Stimulated activated CD4-positive, alpha-beta T cell treated with anti-CD3 and anti-CD28 coated beads, Interleukin-1b, Interleukin-23, amount 100 ng/mL, for 48 hours (primary cell): ENCODE data around the gene SECISBP2.
A peak's percentile ranks its signal among the peaks of the same experiment; 100 is the strongest.
"Not testable (repeated sequence)": the region's sequence is repeated elsewhere in the genome, so short reads cannot be mapped to it uniquely, and the experiment has no call there.

Experiments
- DNase-seq: peaks from one replicate; pipeline ENCODE4 v3.0.0-alpha.2; 2020

Gene SECISBP2, protein sequence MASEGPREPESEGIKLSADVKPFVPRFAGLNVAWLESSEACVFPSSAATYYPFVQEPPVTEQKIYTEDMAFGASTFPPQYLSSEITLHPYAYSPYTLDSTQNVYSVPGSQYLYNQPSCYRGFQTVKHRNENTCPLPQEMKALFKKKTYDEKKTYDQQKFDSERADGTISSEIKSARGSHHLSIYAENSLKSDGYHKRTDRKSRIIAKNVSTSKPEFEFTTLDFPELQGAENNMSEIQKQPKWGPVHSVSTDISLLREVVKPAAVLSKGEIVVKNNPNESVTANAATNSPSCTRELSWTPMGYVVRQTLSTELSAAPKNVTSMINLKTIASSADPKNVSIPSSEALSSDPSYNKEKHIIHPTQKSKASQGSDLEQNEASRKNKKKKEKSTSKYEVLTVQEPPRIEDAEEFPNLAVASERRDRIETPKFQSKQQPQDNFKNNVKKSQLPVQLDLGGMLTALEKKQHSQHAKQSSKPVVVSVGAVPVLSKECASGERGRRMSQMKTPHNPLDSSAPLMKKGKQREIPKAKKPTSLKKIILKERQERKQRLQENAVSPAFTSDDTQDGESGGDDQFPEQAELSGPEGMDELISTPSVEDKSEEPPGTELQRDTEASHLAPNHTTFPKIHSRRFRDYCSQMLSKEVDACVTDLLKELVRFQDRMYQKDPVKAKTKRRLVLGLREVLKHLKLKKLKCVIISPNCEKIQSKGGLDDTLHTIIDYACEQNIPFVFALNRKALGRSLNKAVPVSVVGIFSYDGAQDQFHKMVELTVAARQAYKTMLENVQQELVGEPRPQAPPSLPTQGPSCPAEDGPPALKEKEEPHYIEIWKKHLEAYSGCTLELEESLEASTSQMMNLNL

DNA sequence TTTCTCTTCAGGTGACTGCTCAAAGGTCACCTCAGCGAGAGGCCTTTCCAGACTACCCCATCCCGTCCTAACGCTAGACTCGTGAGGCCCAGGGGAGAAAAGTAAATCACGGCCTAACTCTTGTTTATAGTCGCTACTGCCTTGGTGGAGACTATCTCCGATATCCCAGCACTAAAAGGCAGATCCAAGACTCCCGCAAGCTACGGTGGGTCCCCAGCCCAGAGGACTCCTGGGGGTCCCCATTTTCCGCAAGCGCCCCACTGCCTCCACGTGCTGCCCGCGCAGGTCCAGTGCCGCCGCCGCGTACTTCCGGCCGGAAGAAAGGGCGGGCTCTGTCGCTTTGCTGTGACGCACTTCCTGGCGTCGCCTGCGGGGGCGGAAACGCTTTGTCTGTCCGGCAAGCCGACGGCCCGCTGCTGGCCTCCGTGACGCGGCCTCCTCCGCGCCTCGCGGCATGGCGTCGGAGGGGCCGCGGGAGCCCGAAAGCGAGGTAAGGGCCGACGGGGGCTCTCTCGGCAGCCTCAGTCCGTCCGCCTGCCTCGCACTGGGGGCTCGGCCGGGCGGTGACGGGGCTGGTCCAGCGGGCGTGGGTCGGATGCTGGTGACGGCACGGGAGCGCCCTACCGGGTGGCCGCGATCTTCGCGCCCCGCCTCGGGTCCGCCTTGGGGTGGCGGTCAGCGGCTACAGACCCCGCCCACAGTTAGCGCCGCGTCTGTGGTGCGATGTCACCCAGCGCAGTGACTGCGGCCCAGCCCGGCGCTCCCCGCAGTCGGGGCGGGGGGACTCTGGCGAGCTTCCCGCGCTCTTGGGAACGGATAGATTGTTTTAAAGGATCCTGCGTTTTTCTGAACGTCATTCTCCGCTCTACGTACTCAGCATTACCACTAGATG lies at the start of gene SECISBP2:
Gene SECISBP2 (plus strand): TSS at position 378 of the 892 bp plus-strand sequence. CDS start 77 bp downstream, at position 455.
- peak; percentile 95 for DNase-seq

DNA sequence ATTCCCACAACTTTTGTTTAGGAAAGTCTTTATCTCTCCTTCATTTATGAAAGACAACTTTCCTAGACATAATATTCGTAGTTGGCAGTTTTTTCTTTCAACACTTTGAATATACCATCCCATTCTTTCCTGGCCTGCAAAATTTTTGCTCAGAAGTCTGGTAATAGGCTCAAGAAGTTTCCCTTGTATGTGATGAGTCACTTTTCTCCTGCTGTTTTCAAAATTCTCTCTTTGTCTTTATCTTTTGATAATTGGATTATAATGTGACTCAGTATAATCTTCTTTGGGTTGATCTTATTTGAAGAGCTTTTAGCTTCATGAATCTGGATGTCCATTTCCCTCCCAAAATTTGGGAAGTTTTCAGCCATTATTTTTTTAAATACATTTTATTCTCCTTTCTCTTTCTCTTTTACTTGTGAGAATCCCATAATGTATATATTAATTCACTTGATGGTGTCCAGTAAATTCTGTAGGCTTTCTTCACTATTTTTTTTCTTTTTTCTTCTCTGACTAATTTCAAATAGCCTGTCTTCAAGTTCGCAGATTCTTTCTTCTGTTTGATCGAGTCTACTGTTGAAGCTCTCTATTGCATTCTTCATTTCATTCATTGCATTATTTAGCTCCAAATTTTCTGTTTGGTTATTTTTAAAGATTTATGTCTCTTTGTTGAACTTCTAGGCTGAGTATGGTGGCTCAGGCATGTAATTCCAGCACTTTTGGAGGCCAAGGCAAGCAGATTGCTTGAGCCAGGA lies 44.6 kb upstream of the SECISBP2 start:
- DNase-seq = no peak

- peak; percentile 62 for DNase-seq
Measured at GRCh38 chr9:89274838-89275237, 43.5 kb upstream of the SECISBP2 start.

GRCh38 chr9:89276040-89276439 lies 42.3 kb upstream of the SECISBP2 start:
- not testable (repeated sequence) for DNase-seq

DNA sequence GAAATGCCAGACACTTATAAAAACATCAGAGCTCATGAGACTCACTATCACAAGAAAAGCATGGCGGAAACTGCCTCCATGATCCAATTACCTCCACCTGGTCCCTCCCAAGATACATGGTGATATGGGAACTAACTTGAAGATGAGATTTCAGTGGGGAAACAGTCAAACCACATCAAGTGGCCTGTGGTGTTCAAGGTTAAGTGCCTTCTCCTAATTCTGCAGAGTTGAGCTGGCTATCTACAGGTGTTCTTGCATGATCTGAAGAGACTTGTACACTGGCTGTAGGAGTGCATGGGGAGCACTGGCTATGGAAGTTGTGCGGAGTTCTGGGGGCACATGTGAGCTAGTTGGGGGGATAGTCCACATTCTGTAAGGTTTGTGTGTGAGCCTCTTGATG lies 41.3 kb upstream of the SECISBP2 start:
- no peak for DNase-seq

DNA sequence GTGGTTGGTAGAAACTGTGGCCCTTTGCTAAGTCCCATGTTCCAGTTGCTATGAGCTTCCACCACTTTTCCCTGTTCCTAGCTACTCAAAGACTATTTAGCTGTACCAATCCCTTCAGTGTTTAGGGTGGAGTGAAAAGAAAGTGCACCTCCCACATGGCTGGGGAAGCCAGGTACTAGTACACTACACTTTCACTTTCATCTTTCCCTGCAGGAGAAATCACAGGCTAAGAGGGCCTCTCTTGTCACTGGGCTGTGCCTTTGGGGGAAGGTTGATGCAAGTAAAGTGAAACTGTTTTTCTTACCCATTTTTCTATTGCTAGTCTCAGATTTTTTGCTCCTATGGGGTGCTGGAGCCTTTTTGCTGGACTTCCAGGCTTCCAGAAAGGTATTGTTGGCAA lies 40.8 kb upstream of the SECISBP2 start:
- DNase-seq = no peak

DNA sequence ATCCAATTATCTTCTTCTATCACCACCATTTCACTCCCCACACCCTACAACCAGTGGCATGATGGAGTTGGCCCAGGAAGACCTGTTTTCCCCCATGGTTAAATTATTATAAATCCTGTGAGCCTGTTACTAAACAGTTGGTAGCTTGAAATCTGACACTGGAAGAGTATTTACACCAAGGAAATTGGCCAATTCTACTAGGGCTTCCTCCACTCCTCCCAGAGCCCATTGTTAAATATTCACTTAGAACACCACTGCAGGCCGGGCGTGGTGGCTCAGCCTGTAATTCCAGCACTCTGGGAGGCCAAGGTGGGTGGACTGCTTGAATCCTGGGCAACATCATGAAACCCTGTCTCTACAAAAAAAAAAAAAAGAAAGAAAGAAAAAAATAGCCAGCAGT lies 39.7 kb upstream of the SECISBP2 start:
- no peak for DNase-seq

GRCh38 chr9:89278997-89279739 lies 39.1 kb upstream of the SECISBP2 start:
- no peak for DNase-seq

- no peak for DNase-seq
Measured at GRCh38 chr9:89281106-89281505, 37.2 kb upstream of the SECISBP2 start.

- not testable (repeated sequence) for DNase-seq
Measured at GRCh38 chr9:89282248-89282968, 35.9 kb upstream of the SECISBP2 start.

DNA sequence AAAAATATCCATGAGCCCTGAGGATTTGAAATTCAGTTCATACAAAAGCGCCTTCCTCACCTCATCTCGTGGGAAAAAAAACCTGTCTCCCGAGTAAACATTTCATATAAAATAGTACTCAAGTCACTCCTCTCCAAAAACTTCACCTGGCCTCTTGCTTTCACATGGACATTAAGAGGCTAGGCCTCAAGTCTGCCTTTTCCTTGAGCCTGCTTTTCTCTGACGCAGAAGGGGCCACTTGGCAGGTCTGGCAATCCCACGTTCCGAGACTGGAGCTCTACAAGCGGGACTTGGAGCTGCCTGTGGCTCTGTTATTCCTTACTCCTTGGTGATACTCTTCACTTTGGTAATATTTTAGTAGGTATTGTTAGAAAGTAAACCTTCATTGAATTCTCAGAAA lies 34.2 kb upstream of the SECISBP2 start:
- no peak for DNase-seq

- no peak for DNase-seq
Measured at GRCh38 chr9:89291741-89292140, 26.6 kb upstream of the SECISBP2 start.

GRCh38 chr9:89293014-89293413 lies 25.3 kb upstream of the SECISBP2 start:
- DNase-seq = no peak

GRCh38 chr9:89295400-89295799 lies 22.9 kb upstream of the SECISBP2 start:
- DNase-seq = no peak

- not testable (repeated sequence) for DNase-seq
Measured at GRCh38 chr9:89301996-89302395, 16.3 kb upstream of the SECISBP2 start.

DNA sequence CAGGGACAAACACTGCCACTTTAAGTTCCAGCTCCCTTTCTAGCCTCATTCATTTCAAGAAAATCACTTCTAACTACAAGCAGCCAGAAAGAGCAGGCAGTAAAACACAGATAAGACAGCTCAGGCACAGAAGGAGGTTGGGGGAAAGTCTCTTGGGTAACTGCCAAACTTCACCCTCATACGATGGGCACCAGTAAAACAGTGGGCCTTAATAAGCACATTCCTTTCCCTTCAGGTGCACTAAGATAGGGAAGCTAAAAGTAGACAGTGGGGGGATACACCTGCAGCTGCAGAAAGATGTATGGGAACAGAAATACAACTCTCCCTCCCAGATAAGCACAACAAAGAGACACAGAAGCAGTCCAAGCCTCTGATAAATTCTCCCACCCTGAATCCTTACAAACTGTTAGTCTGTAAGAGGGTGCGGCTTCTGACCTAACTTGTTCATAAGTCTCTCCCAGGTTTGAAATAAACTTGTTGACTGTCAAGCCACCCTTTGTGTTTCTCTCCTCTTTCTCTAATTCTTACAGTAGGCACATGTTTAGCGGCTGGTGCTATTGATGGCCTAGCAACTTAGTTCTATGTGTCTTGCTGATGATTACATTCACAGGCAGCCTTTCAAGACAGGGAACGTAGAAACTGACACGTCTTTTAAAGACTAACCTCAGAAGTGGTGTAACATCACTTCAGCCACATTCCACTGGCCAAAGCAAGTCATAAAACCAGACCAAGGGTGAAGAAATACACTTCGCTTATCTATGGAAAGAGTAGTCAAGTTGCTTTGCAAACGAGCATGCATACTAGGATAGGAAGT lies 14.1 kb upstream of the SECISBP2 start:
- DNase-seq = no peak

DNA sequence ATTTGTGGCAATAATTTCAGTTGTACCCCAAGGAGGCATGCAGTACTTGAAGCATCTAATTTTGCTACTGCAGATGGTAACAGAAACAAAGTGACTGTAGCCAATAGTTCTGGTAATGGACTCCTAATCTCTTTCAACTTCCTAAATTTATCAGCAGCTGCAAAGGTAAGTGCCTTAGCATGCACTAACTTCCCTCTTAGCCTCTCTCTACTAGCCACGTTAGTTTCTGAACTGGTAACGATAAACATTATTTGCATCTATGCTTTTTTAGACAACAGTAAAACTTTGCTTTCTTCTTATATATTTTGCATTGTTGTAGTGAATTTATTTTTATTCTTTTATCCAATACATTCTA lies 13.5 kb upstream of the SECISBP2 start:
- DNase-seq = no peak

DNA sequence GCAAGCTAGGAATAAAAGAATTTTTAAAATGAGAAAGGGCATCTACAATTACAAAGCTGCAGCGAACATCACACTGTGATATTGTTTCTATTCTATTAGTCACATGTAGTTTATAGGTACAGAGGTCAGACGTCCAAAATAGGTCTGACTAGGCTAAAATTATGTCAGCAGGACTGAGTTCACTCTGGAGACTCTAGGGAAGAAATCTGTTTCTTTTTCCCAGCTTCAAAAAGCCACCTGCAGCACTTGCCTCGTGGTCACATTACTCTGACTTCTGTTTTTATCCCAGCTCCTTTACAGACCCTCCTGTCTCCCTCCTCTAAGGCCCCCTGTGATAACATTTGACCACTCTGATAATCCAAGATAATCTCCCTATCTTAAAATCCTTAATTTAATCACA lies 12.4 kb upstream of the SECISBP2 start:
- no peak for DNase-seq

GRCh38 chr9:89309166-89309565 lies 9.1 kb upstream of the SECISBP2 start:
- DNase-seq = no peak
